ENCODE data around the gene PANK2. TPM values are rescaled to one million over a fixed set of nuclear protein-coding genes. Genes with fewer than 3 reads are reported as not detected.
"Not testable (repeated sequence)": the region's sequence is repeated elsewhere in the genome, so short reads cannot be mapped to it uniquely, and the experiment has no call there.

Gene PANK2
- total RNA-seq (10 to 100 TPM; 45.5 to 74.4 (median 67.9) TPM), polyA plus RNA-seq (10 to 100 TPM; 23.0 to 36.2 (median 32.3) TPM)
- long read RNA-seq, donor 1, transcript PANK2-202 (7 exons, 1,843 nt) = minor isoform, 5 of 36 reads
- long read RNA-seq, donor 1, transcript PANK2-210 (1 exons, 661 nt) = major isoform, 23 of 36 reads
- long read RNA-seq, donor 1, partial matches to known transcripts = 5 of 36 reads
- long read RNA-seq, donor 1, other reads (novel, unspliced or antisense) = 0 of 36 reads
- long read RNA-seq, donor 2, partial matches to known transcripts = 0 of 11 reads
- long read RNA-seq, donor 2, other reads (novel, unspliced or antisense) = 0 of 11 reads

DNA sequence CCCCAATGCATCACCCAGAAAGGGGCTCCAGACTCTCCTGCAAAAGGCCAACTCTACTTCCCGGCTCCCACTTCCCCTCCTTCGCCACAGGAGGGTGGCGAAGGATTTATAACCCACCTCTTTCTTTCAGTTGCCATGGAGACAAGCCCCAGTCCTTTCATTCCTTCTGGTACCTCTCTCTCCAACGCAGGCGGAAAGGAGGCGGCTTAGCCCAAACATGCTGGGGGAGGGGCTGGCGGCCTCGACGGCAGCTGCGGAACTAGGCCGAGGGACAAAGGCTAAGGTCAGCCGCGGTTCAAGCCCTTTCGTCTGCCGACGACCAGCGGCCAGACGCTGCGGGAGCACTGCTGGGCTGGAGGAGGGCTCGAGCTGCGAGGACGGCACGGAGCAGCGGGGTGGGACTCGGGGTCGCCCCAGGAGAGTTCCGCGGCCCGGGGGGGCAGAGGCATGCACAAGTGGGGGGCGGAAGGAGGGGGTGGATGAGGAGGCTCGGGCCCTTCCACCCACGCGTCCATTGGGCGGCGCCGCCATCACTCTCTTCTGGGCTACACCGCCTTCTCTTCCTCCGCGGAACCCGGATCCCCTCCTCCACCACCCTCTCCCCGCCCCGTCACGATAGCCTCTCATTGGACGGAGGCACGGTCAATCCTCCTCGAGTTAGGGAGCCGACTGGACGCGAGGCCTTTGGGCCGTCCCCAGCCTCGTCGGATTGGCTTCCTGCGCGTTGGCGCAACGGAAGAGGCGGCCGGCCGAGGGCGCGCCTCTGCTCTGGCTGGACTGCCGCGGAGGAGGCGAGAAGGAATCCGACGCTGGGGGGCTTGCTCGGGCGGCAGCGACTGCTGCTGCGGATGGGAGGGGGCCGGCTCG, at the start of gene PANK2:
Gene PANK2 (plus strand): TSS at position 766 of the 867 bp plus-strand sequence.
- intact Hi-C loops (cut with DNase I; ENCODE audit: low total_unique reads) = no loop called here
- TF ChIP-seq CTCF (IDR thresholded peaks at IDR 0.05 in 8 of 11, conservative IDR thresholded peaks at IDR 0.05 in 3 of 11) (peak in 10 of 11 experiments; percentile 7 to 53 (median 40)), POLR2A (IDR thresholded peaks at IDR 0.05) (peak; percentile 77 to 91 (median 85)), POLR2AphosphoS5 (IDR thresholded peaks at IDR 0.05) (peak; percentile 98 to 99 (median 98))
- 0 to 1% (median 0%) methylated on average over 45 to 72 of the region's 72 CpGs for WGBS, 5 donors
- DNase-seq = peak; percentile 100
- H3K9me3 ChIP-seq = no peaks in the 10 kb centered on the region
- H3K4me1 ChIP-seq = peaks cover 39 to 64% (median 50%) of the 10 kb centered on the region in 6 donors
- peak within 1 kb of the TSS; percentile 55 to 99 (median 94) for H3K4me3 ChIP-seq
- peak within 1 kb of the TSS; percentile 97 to 100 (median 98) for H3K27ac ChIP-seq
- no peaks in the 10 kb centered on the region for H3K36me3 ChIP-seq
- no peaks in the 10 kb centered on the region for H3K27me3 ChIP-seq (replicated peaks in 1 of 7)

DNA sequence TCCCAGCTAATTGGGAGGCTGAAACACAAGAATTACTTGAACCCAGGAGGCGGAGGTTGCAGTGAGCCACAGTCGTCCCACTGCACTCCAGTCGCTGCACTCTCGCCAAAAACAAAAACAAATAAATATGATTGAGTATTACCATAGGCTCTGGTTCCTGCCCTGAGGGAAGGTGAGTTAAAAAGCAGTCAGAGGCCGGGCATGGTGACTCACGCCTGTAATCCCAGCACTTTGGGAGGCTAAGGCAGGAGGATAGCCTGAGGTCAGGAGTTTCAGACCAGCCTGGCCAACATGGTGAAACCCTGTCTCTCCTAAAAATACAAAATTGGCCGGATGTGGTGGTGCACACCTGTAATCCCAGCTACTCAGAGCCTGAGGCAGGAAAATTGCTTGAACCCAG, 49.0 kb upstream of the PANK2 start:
- DNase-seq; H3K27me3 ChIP-seq (replicated peaks in 1 of 7); intact Hi-C loops (cut with DNase I; ENCODE audit: low total_unique reads); H3K4me3 ChIP-seq; H3K36me3 ChIP-seq; H3K9me3 ChIP-seq: not testable (repeated sequence)
- H3K27ac ChIP-seq = peak overlapping the region in 3 of 8 donors; percentile 60 to 74 (median 62)
- WGBS, 5 donors = 89 to 96% (median 92%) methylated on average over 7 of the region's 7 CpGs
- H3K4me1 ChIP-seq = peaks cover 0 to 27% (median 9%) of the 10 kb centered on the region in 6 donors

DNA sequence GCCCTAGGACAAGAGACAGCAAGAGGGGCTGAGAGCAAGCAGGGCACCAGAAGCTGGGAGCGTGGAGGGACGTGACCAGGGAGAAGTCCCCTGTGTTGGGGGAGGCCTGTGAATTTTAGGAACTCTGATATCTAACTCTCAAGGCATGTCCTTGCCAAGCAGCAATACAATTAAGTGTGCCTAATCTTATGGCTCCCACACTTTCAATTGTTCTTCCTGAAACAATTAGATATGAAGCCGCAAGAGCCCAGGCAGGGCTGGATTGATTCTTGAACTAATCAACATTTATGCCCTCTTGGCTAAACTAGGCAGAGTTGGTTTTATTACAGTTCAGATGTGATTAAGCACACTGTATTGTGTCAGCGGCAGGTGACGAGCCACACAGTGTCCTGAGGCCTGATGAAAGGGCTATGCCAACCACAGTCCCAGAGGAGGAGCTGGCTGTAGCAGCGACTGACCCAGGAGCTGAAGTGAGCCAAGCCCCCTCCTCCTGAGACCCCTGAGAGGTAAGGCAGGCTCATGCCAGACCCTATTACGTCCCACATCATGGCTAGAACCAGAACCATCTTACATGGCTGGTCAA, 46.7 kb upstream of the PANK2 start:
- no peak for DNase-seq
- Histone ChIP-seq H3K4me1 (peaks cover 7 to 42% (median 23%) of the 10 kb centered on the region in 6 donors), H3K27me3 (replicated peaks in 1 of 7) (no peaks in the 10 kb centered on the region), H3K36me3 (no peaks in the 10 kb centered on the region), H3K27ac (no peak overlapping the region), H3K9me3 (no peaks in the 10 kb centered on the region), H3K4me3 (no peak overlapping the region)
- TF ChIP-seq POLR2A (IDR thresholded peaks at IDR 0.05) (no peak), POLR2AphosphoS5 (IDR thresholded peaks at IDR 0.05) (no peak), CTCF (IDR thresholded peaks at IDR 0.05 in 8 of 11, conservative IDR thresholded peaks at IDR 0.05 in 3 of 11) (no peak)
- intact Hi-C loops (cut with DNase I; ENCODE audit: low total_unique reads) = no loop called here
- WGBS, 5 donors = 65 to 86% (median 68%) methylated on average over 7 of the region's 7 CpGs

GRCh38 chr20:3843490-3843889, 45.7 kb upstream of the PANK2 start:
- WGBS, 5 donors = 46 to 65% (median 56%) methylated on average over 5 of the region's 5 CpGs
- no peak for DNase-seq
- intact Hi-C loops (cut with DNase I; ENCODE audit: low total_unique reads) = no loop called here
- H3K4me1 ChIP-seq = peaks cover 15 to 48% (median 33%) of the 10 kb centered on the region in 6 donors
- no peaks in the 10 kb centered on the region for H3K36me3 ChIP-seq
- H3K27ac ChIP-seq = no peak overlapping the region
- H3K4me3 ChIP-seq = no peak overlapping the region
- TF ChIP-seq POLR2A (IDR thresholded peaks at IDR 0.05) = no peak
- no peak for TF ChIP-seq POLR2AphosphoS5 (IDR thresholded peaks at IDR 0.05)
- no peak for TF ChIP-seq CTCF (IDR thresholded peaks at IDR 0.05 in 8 of 11, conservative IDR thresholded peaks at IDR 0.05 in 3 of 11)
- H3K27me3 ChIP-seq (replicated peaks in 1 of 7) = no peaks in the 10 kb centered on the region
- H3K9me3 ChIP-seq = no peaks in the 10 kb centered on the region

DNA sequence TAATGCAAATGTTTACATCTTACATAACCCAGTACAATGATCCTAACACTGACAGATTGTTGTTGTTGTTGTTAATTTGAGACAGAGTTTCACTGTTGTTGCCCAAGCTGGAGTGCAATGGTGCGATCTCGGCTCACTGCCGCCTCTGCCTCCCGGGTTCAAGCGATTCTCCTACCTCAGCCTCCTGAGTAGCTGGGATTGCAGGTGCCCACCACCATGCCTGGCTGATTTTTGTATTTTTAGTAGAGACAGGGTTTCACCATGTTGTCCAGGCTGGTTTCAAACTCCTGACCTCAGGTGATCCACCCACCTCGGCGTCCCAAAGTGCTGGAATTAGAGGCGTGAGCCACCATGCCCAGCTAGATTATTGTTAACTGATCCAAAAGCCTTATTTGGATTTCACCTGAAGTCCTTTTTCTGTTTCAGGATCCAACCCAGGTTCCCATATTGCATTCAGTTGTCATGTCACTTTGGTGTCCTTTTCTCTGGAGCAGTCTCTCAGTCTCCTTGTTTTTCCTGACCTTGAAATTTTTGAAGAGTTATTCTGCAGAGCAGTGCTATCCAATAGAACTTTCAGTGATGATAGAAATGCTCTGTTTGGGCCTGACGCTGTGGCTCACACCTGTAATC, 45.1 kb upstream of the PANK2 start:
- WGBS, 5 donors = 94 to 96% (median 95%) methylated on average over 9 of the region's 9 CpGs
- H3K36me3 ChIP-seq; H3K27ac ChIP-seq; H3K4me3 ChIP-seq; intact Hi-C loops (cut with DNase I; ENCODE audit: low total_unique reads); DNase-seq; H3K27me3 ChIP-seq (replicated peaks in 1 of 7); H3K9me3 ChIP-seq: not testable (repeated sequence)
- peaks cover 15 to 47% (median 35%) of the 10 kb centered on the region in 6 donors for H3K4me1 ChIP-seq

All from spleen (tissue), 13 donors.